BE2C (cell line): ENCODE data around the gene GBE1. TPM values are rescaled to one million over a fixed set of nuclear protein-coding genes. Genes with fewer than 3 reads are reported as not detected.

Source experiments
- DNase-seq: peaks from one replicate; pipeline ENCODE4 v3.0.0-alpha.2; 2020
- H3K27me3 ChIP-seq: fragments of 250-450 bp; sonication (Bioruptor Pico); 2 replicates; pipeline ENCODE4 v1.5.1; 2020; ENCODE audit warnings: mild to moderate bottlenecking
- H3K36me3 ChIP-seq: fragments of 250-450 bp; sonication (Bioruptor Pico); 2 replicates; pipeline ENCODE4 v1.5.1; 2020; ENCODE audit warnings: mild to moderate bottlenecking
- H3K4me1 ChIP-seq: fragments of 250-450 bp; sonication (Bioruptor Pico); 2 replicates; pipeline ENCODE4 v1.5.1; 2020
- H3K4me3 ChIP-seq: 2 replicates; pipeline ENCODE4 v1.5.1; 2011; ENCODE audit warnings: low read depth, low read length
- H3K9me3 ChIP-seq: fragments of 250-450 bp; sonication (Bioruptor Pico); 2 replicates; pipeline ENCODE4 v1.5.1; 2020
- CTCF ChIP-seq: IDR thresholded peaks from 2 replicates; pipeline ENCODE4 v1.5.1; 2012; ENCODE audit warnings: mild to moderate bottlenecking, low read depth, low read length
- polyA plus RNA-seq: library from polyadenylated mRNA; unstranded; fragments of >200 nt; gene quantifications from one replicate; pipeline ENCODE4 v1.2.1, GENCODE V29; 2012; ENCODE audit warnings: low read depth, missing spikeins; ENCODE audit not compliant: insufficient read length, insufficient read depth

GBE1 gene
- 8.3 TPM for polyA plus RNA-seq

- DNase-seq, result peak; percentile 90
- no peaks in the 10 kb centered on the region for H3K36me3 ChIP-seq
- peaks cover 4% of the 10 kb centered on the region for H3K4me1 ChIP-seq
- H3K9me3 ChIP-seq, result no peaks in the 10 kb centered on the region
- peak within 1 kb of the TSS; percentile 76 for H3K4me3 ChIP-seq
- peak; percentile 59 for TF ChIP-seq CTCF
- H3K27me3 ChIP-seq, result no peaks in the 10 kb centered on the region
Observed at GRCh38 chr3:81760924-81761903, at the start of gene GBE1. Gene GBE1, minus strand, starts transcription at chr3:81761645. Its CDS starts 128 bp downstream, at chr3:81761517.

GRCh38 chr3:81808900-81809299, 47.5 kb upstream of the GBE1 start:
- Histone ChIP-seq H3K4me1 (no peaks in the 10 kb centered on the region), H3K36me3 (no peaks in the 10 kb centered on the region), H3K27me3 (no peaks in the 10 kb centered on the region), H3K9me3 (no peaks in the 10 kb centered on the region), H3K4me3 (no peak overlapping the region)
- no peak for TF ChIP-seq CTCF
- no peak for DNase-seq

- no peaks in the 10 kb centered on the region for H3K36me3 ChIP-seq
- H3K4me3 ChIP-seq, result no peak overlapping the region
- H3K4me1 ChIP-seq, result no peaks in the 10 kb centered on the region
- no peaks in the 10 kb centered on the region for H3K9me3 ChIP-seq
- H3K27me3 ChIP-seq, result no peaks in the 10 kb centered on the region
- no peak for DNase-seq
- TF ChIP-seq CTCF, result no peak
Observed at GRCh38 chr3:81799403-81799802, 38.0 kb upstream of the GBE1 start.

- TF ChIP-seq CTCF, result no peak
- DNase-seq, result no peak
- no peaks in the 10 kb centered on the region for H3K9me3 ChIP-seq
- H3K36me3 ChIP-seq, result no peaks in the 10 kb centered on the region
- H3K4me1 ChIP-seq, result no peaks in the 10 kb centered on the region
- no peak overlapping the region for H3K4me3 ChIP-seq
- no peaks in the 10 kb centered on the region for H3K27me3 ChIP-seq
Observed at GRCh38 chr3:81793410-81793809, 32.0 kb upstream of the GBE1 start.

GRCh38 chr3:81790117-81790516, 28.7 kb upstream of the GBE1 start:
- no peaks in the 10 kb centered on the region for H3K4me1 ChIP-seq
- no peak for TF ChIP-seq CTCF
- no peaks in the 10 kb centered on the region for H3K36me3 ChIP-seq

GRCh38 chr3:81789691-81790090, 28.2 kb upstream of the GBE1 start:
- Histone ChIP-seq H3K36me3 (no peaks in the 10 kb centered on the region), H3K4me1 (no peaks in the 10 kb centered on the region), H3K27me3 (no peaks in the 10 kb centered on the region), H3K9me3 (no peaks in the 10 kb centered on the region), H3K4me3 (no peak overlapping the region)
- no peak for DNase-seq
- TF ChIP-seq CTCF, result no peak

More at GRCh38 chr3:81790117-81790516, 28.7 kb upstream of the GBE1 start:
- Histone ChIP-seq H3K27me3 (no peaks in the 10 kb centered on the region), H3K4me3 (no peak overlapping the region), H3K9me3 (no peaks in the 10 kb centered on the region)
- no peak for DNase-seq
